GM12878 (cell line): ENCODE results near the gene MIAT. TPM values are rescaled to one million over a fixed set of nuclear protein-coding genes. Genes with fewer than 3 reads are reported as not detected.

Experiments
- ATAC-seq: fragments of 200-7000 bp; cut with Tn5 transposase; 3 replicates; pipeline ENCODE4 v1.9.1; 2020; ENCODE audit warnings: mild to moderate bottlenecking, moderate library complexity
- BruUV-seq: library from RNA; stranded (reverse); fragments of 400-500 nt; replicated peaks from 2 replicates; lab custom pipeline; 2021; lab: Mats Ljungman, UMichigan
- CTCF ChIA-PET: fragments of 300-600 bp; sonication (Branson Sonifier 250); formaldehyde crosslinking; extraction: SDS; loops from one replicate; lab custom pipeline; 2021; ENCODE audit warnings: inconsistent platforms; lab: Yijun Ruan, JAX
- POLR2A ChIA-PET: fragments of 350-600 bp; formaldehyde crosslinking; extraction: SDS; loops from one replicate; lab custom pipeline; 2021; ENCODE audit warnings: inconsistent platforms; lab: Charles Lee
- RAD21 ChIA-PET: fragments of 300-600 bp; sonication (Branson Sonifier 250); formaldehyde crosslinking; loops from one replicate; lab custom pipeline; 2023; ENCODE audit warnings: antibody characterized with exemption; ENCODE audit not compliant: unreplicated experiment; lab: Charles Lee
- SMC1A ChIA-PET: fragments of 300-600 bp; sonication (Branson Sonifier 250); formaldehyde crosslinking; loops from one replicate; lab custom pipeline; 2023; ENCODE audit not compliant: unreplicated experiment, uncharacterized antibody; lab: Charles Lee
- DNase-seq: peaks from one replicate; pipeline ENCODE4 v3.0.0-alpha.2; 2011; ENCODE audit warnings: low read depth, low spot score
- FAIRE-seq: peaks from 3 replicates; lab custom pipeline; 2011; peaks lifted over from hg19 to GRCh38; lab: Jason Lieb, UNC
- H2AFZ ChIP-seq: 2 replicates; pipeline ENCODE4 v1.6.0; 2011; ENCODE audit warnings: low read depth, low read length, control low read depth; ENCODE audit not compliant: control insufficient read depth
- H3K27ac ChIP-seq: 2 replicates; pipeline ENCODE4 v1.5.1; 2011; ENCODE audit warnings: control low read depth; ENCODE audit not compliant: control insufficient read depth, insufficient read depth
- H3K27me3 ChIP-seq, 2 experiments: replicated peaks in 1 of 2; 2 replicates each; pipeline versions ENCODE4 v1.6.0 to v1.6.1; 2011; ENCODE audit warnings: low read length in 1 of 2; ENCODE audit not compliant: control insufficient read depth in 2 of 2, insufficient read depth in 2 of 2
- H3K36me3 ChIP-seq, 2 experiments: 2 replicates each; pipeline ENCODE4 v1.5.1; 2011; ENCODE audit warnings: low read length in 1 of 2; ENCODE audit not compliant: control insufficient read depth in 2 of 2, insufficient read depth in 2 of 2
- H3K4me1 ChIP-seq: 2 replicates; pipeline ENCODE4 v1.6.1; 2011; ENCODE audit warnings: mild to moderate bottlenecking, low read length, moderate library complexity, mixed read lengths; ENCODE audit not compliant: control insufficient read depth, insufficient read depth
- H3K4me2 ChIP-seq: 2 replicates; pipeline ENCODE4 v1.6.0; 2011; ENCODE audit warnings: control low read depth; ENCODE audit not compliant: control insufficient read depth, insufficient read depth
- H3K4me3 ChIP-seq: fragments of 200-600 bp; sonication (generic); 2 replicates; pipeline ENCODE4 v1.5.1; 2016
- H3K79me2 ChIP-seq: 2 replicates; pipeline ENCODE4 v1.6.0; 2011; ENCODE audit warnings: low read length; ENCODE audit not compliant: control insufficient read depth, insufficient read depth
- H3K9ac ChIP-seq: 2 replicates; pipeline ENCODE4 v1.8.0; 2011; ENCODE audit warnings: low read length, control low read depth, mixed read lengths; ENCODE audit not compliant: control insufficient read depth, insufficient read depth
- H3K9me3 ChIP-seq: replicated peaks from 3 replicates; pipeline ENCODE4 v1.5.1; 2011; ENCODE audit warnings: mild to moderate bottlenecking, low read length; ENCODE audit not compliant: control insufficient read depth, insufficient read depth
- H4K20me1 ChIP-seq: 2 replicates; pipeline ENCODE4 v1.6.0; 2011; ENCODE audit not compliant: control insufficient read depth, insufficient read depth
- BCLAF1 ChIP-seq: fragments of 450-650 bp; IDR thresholded peaks from 2 replicates; pipeline ENCODE4 v1.6.1; 2017; ENCODE audit warnings: antibody characterized with exemption, mild to moderate bottlenecking, moderate library complexity
- E2F4 ChIP-seq: IDR thresholded peaks from 2 replicates; pipeline ENCODE4 v1.6.1; 2012; ENCODE audit warnings: low read depth, low read length, improper control_type of control experiment
- FOS ChIP-seq: IDR thresholded peaks from 3 replicates; pipeline ENCODE4 v1.6.1; 2011; ENCODE audit warnings: borderline replicate concordance; ENCODE audit not compliant: insufficient read length; ENCODE audit errors: extremely low read depth
- HDGF ChIP-seq: fragments of 450-650 bp; IDR thresholded peaks from 2 replicates; pipeline ENCODE4 v1.6.1; 2016; ENCODE audit warnings: antibody characterized with exemption
- MLLT1 ChIP-seq: fragments of 450-650 bp; IDR thresholded peaks from 2 replicates; pipeline ENCODE4 v1.6.1; 2016; ENCODE audit warnings: mild to moderate bottlenecking
- PBX3 ChIP-seq: IDR thresholded peaks from 2 replicates; pipeline ENCODE4 v1.6.1; 2011; ENCODE audit warnings: mild to moderate bottlenecking, low read depth, low read length, moderate library complexity; ENCODE audit not compliant: insufficient replicate concordance
- STAT3 ChIP-seq: IDR thresholded peaks from 2 replicates; pipeline ENCODE4 v1.6.1; 2011; ENCODE audit warnings: low read depth, low read length, improper control_type of control experiment
- SUPT20H ChIP-seq: IDR thresholded peaks from 2 replicates; pipeline ENCODE4 v1.6.1; 2011; ENCODE audit warnings: low read depth, mild to moderate bottlenecking, low read length, moderate library complexity, borderline replicate concordance; ENCODE audit not compliant: control insufficient read depth
- SUZ12 ChIP-seq: fragments of 200-600 bp; sonication (generic); IDR thresholded peaks from one replicate; pipeline ENCODE4 v1.6.1; 2018; ENCODE audit warnings: antibody characterized with exemption, mild to moderate bottlenecking; ENCODE audit not compliant: unreplicated experiment
- TCF7 ChIP-seq: IDR thresholded peaks from 2 replicates; pipeline ENCODE4 v1.6.1; 2014; ENCODE audit warnings: antibody characterized with exemption, borderline replicate concordance
- ZBED1 ChIP-seq: IDR thresholded peaks from 2 replicates; pipeline ENCODE4 v1.6.1; 2016; ENCODE audit warnings: borderline replicate concordance
- WGBS: methylation state at CpG from one replicate; pipeline ENCODE4 v1.1.6; 2016; ENCODE audit warnings: low lambda C conversion rate; ENCODE audit not compliant: insufficient replicate concordance, insufficient coverage; ENCODE audit errors: missing lambda C conversion rate; 5-methylcytosine and 5-hydroxymethylcytosine counted together
- in situ Hi-C: fragments of 300-500 bp; cut with MboI; formaldehyde crosslinking; loops from 9 replicates; pipeline ENCODE4 v1.14.3; 2018; ENCODE audit warnings: mixed read lengths
- intact Hi-C: fragments of 100-400 bp; cut with micrococcal nuclease; formaldehyde crosslinking; loops from one replicate; pipeline ENCODE4 v1.14.2; 2022; ENCODE audit not compliant: unreplicated experiment
- polyA plus RNA-seq, 11 experiments: library from polyadenylated mRNA; depleted of rRNA in 4 of 11; unstranded in 6 of 11; stranded (reverse) in 5 of 11; fragments of >200 nt; fragmentation: Nextera tagmentation in 4 of 11; fragmentation: Illumina TruSeq in 1 of 11; extraction: Ambion mirVana in 4 of 11; extraction: Trizol in 1 of 11; gene quantifications; 1 replicate in 1 of 11; 2 replicates in 10 of 11; pipeline versions ENCODE4 v1.2.1 to v1.2.3, GENCODE V29; 2011 to 2016; ENCODE audit warnings: inconsistent platforms in 2 of 11, missing spikeins in 2 of 11, low read depth in 1 of 11
- total RNA-seq, 4 experiments: library from RNA; depleted of rRNA in 3 of 4; stranded (reverse); fragments of >200 nt in 3 of 4; fragmentation: Illumina TruSeq in 1 of 4; extraction: Trizol in 1 of 4; gene quantifications; 2 replicates each; pipeline versions ENCODE4 v1.2.1 to v1.2.3, GENCODE V29; 2013 to 2021

The MIAT gene
- total and polyA plus RNA-seq, 10 of the 15 experiments (the other 5 are each of a cell fraction or from before 2014, with no cell fraction given) = 0.39 to 13.7 (median 4.6) TPM

- no peak overlapping the region for H3K27ac ChIP-seq
- no peaks in the 10 kb centered on the region for H3K36me3 ChIP-seq
- ChIA-PET RAD21 (no interaction called here), POLR2A (no interaction called here), SMC1A (no interaction called here), CTCF (interaction anchor here (0.9 to 1.3 kb wide), 2 partner anchors 8 to 28 kb away, joined by 3 read pairs; no protein-coding TSS in a partner anchor)
- H2AFZ ChIP-seq = no peak overlapping the region
- intact Hi-C loops = no loop called here
- peaks cover 18% of the 10 kb centered on the region for H3K4me1 ChIP-seq
- ATAC-seq (no peak), FAIRE-seq (no peak), DNase-seq (no peak)
- no peak for TF ChIP-seq SUPT20H
- TF ChIP-seq PBX3 = no peak
- TF ChIP-seq SUZ12 = no peak
- TF ChIP-seq HDGF = no peak
- TF ChIP-seq STAT3 = no peak
- TF ChIP-seq TCF7 = no peak
- TF ChIP-seq BCLAF1 = no peak
- no peak for TF ChIP-seq FOS
- TF ChIP-seq E2F4 = no peak
- TF ChIP-seq MLLT1 = no peak
- TF ChIP-seq ZBED1 = no peak
- H3K79me2 ChIP-seq = no peaks in the 10 kb centered on the region
- no peaks in the 10 kb centered on the region for H3K9me3 ChIP-seq
- no peak overlapping the region for H3K9ac ChIP-seq
- H3K4me2 ChIP-seq = no peak overlapping the region
- no peaks in the 10 kb centered on the region for H3K27me3 ChIP-seq
- 42% methylated on average over 6 of the region's 6 CpGs for WGBS
- no peak overlapping the region for H3K4me3 ChIP-seq
- no peaks in the 10 kb centered on the region for H4K20me1 ChIP-seq
- in situ Hi-C loops = no loop called here
- BruUV-seq = no TSS peak
Observed at GRCh38 chr22:26619510-26619909, 37.9 kb upstream of the MIAT start.
